ENCODE data around the gene ARHGDIA.

DNA sequence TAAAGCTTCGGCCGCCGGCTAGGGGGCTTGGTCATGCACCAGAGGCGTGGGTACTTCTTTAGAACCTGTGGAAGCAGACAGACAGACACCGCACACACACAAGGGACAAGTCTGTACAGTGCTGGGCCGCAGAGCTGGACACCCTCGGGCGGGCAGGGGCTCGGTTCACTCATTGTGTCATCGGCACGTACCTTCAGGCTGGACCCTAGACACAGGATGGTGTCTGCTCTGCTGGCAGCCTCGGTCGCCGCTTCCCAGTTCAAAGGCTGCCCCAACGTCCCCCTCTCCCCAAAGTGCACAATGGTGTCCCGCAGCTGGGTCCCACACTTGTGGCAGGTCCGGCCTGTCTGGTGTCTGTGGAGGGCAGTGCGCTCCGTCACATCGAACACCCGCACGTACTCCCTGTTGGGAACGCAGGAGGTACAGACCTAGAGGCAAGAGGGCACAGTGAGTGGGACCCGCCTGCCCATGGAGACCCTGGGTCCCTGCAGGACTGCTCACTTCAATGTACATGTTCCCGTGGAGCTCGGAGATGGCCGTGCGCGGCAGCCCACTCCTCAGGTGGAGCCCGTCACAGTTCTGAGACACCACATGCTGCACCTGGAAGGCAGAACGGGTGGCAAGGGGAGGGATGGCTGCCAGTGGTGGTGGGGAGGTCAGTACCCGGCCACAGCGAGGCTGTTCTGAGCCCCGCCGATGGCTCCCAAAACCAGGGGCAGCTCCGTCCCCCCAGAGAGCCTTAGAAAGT lies 43.1 kb upstream of the ARHGDIA start:
- TF ChIP-seq ZNF274 (IDR thresholded peaks at IDR 0.05; ENCODE audit: low read depth, low read length) (no peak), YY1 (IDR thresholded peaks at IDR 0.05; ENCODE audit: insufficient read depth, insufficient read length) (no peak), SUZ12 (IDR thresholded peaks at IDR 0.05; ENCODE audit: extremely low read depth, insufficient read depth, insufficient read length) (no peak)
